ENCODE data around the gene CUX1. TPM values are rescaled to one million over a fixed set of nuclear protein-coding genes. Genes with fewer than 3 reads are reported as not detected.

The CUX1 gene
- total and polyA plus RNA-seq, 7 experiments from 2014 or later: 10.1 to 81.6 (median 42.5) TPM

DNA sequence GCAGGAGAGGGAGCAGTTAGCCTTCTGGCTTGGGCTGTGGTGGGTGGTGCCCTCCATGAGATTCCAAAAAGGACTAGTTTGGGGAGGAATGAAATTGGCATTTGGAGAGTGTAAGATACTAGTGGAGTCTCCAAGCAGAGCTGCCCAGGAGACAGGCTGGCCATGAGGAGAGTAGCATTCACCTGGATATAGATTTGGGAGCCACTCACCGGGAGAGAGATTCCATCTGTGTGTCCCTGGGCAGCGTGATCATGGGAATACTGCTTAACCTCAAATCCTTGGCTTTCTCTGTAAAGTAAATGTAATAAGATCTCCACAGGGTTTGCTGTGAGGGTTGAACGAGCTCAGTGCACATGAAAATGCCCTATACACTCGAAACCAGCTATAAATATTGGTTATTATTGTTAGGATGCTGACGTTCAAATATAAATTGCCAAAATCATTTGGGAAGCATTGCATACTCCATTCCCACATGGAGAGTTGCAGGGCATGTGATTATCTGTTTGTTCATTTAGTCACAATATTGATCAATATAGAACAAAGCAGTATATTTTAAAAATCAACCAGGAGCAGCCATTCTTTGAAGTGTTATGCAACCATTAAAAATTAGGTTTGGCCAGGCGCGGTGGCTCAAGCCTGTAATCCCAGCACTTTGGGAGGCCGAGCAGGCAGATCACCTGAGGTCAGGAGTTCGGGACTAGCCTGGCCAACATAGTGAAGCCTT is 143.7 kb downstream of the CUX1 start:
- H3K27ac Mint-ChIP-seq: no peak overlapping the region
- CTCF ChIA-PET: no interaction called here

DNA sequence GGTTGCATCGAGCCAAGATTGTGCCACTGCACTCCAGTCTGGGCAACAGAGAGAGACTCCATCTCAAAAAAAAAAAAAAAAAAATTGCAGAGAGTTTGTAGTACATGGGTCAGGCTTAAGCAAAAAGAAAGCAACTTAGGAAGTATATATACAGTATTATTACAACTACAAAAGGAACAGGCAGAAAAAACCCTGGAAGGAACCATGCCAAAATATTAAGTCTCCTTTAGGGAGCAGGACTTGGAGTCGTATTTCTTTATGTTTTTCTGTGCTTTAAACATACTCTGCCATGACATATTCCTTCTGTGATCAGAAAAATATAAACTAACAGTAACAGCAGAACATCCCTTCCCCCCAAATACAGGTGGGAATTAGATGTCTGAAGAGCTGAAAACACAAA is 144.4 kb downstream of the CUX1 start:
- Histone ChIP-seq H3K4me1 (ENCODE audit: control insufficient read depth in 2 of 2, insufficient read depth in 2 of 2, low read length in 2 of 2) (no peaks in the 10 kb centered on the region), H3K36me3 (ENCODE audit: control insufficient read depth in 2 of 3, insufficient read depth in 3 of 3, low read length in 3 of 3) (no peaks in the 10 kb centered on the region), H3K27ac (ENCODE audit: low read depth, low read length) (no peak overlapping the region), H3K4me3 (ENCODE audit: low read length) (no peak overlapping the region), H3K9me3 (ENCODE audit: control insufficient read depth in 2 of 3, low read length in 3 of 3) (no peaks in the 10 kb centered on the region), H3K27me3 (ENCODE audit: control insufficient read depth in 2 of 2, insufficient read depth in 2 of 2, low read length in 2 of 2) (no peaks in the 10 kb centered on the region)
- Mint-ChIP-seq H3K4me1 (peaks cover 4 to 19% (median 10%) of the 10 kb centered on the region in 7 donors), H3K27me3 (no peaks in the 10 kb centered on the region), H3K27ac (no peak overlapping the region), H3K4me3 (no peak overlapping the region), H3K36me3 (peaks cover 0 to 29% (median 7%) of the 10 kb centered on the region in 5 donors), H3K9me3 (peaks cover 0 to 2% (median 0%) of the 10 kb centered on the region in 11 donors)
- ChIA-PET CTCF (no interaction called here), POLR2A (no interaction called here)
- DNase-seq: no peak
- intact Hi-C loops (cut with micrococcal nuclease): no loop called here
- no peak for ATAC-seq

More for the DNA sequence above, 143.7 kb downstream of the CUX1 start:
- Mint-ChIP-seq H3K4me3 (no peak overlapping the region), H3K4me1 (peaks cover 4 to 17% (median 8%) of the 10 kb centered on the region in 7 donors), H3K36me3 (peaks cover 0 to 26% (median 3%) of the 10 kb centered on the region in 5 donors), H3K27me3 (no peaks in the 10 kb centered on the region), H3K9me3 (peaks cover 0 to 2% (median 0%) of the 10 kb centered on the region in 11 donors)
- POLR2A ChIA-PET: no interaction called here
- ATAC-seq: no peak
- Histone ChIP-seq H3K36me3 (ENCODE audit: control insufficient read depth in 2 of 3, insufficient read depth in 3 of 3, low read length in 3 of 3) (no peaks in the 10 kb centered on the region), H3K4me1 (ENCODE audit: control insufficient read depth in 2 of 2, insufficient read depth in 2 of 2, low read length in 2 of 2) (no peaks in the 10 kb centered on the region), H3K9me3 (ENCODE audit: control insufficient read depth in 2 of 3, low read length in 3 of 3) (no peaks in the 10 kb centered on the region), H3K4me3 (ENCODE audit: low read length) (no peak overlapping the region), H3K27ac (ENCODE audit: low read depth, low read length) (no peak overlapping the region), H3K27me3 (ENCODE audit: control insufficient read depth in 2 of 2, insufficient read depth in 2 of 2, low read length in 2 of 2) (no peaks in the 10 kb centered on the region)
- intact Hi-C loops (cut with micrococcal nuclease): no loop called here
- DNase-seq: no peak

DNA sequence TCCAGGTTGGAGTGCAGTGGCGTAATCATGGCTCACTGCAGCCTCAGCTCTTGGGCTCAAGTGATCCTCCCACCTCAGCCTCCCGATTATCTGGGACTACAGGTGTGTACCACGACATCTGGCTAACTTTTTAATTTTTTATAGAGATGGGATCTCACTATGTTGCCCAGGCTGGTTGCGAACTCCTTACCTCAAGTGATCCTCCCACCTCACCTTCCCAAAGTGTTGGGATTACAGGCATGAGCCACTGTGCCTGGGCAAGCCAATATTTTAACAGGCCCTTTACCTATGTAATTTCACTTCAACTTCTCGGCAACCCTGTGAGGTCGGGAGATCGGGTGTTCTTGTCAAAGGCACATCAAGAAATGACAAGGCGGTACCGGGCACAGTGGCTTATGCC is 146.3 kb downstream of the CUX1 start:
- H3K9me3 Mint-ChIP-seq: peaks cover 0 to 2% (median 0%) of the 10 kb centered on the region in 11 donors
- no peak overlapping the region for H3K4me3 Mint-ChIP-seq
- H3K36me3 ChIP-seq (ENCODE audit: control insufficient read depth in 2 of 3, insufficient read depth in 3 of 3, low read length in 3 of 3): no peaks in the 10 kb centered on the region
- H3K27ac Mint-ChIP-seq: no peak overlapping the region
- H3K9me3 ChIP-seq (ENCODE audit: control insufficient read depth in 2 of 3, low read length in 3 of 3): no peaks in the 10 kb centered on the region
- no peak overlapping the region for H3K27ac ChIP-seq (ENCODE audit: low read depth, low read length)
- no peak for ATAC-seq
- no peaks in the 10 kb centered on the region for H3K4me1 ChIP-seq (ENCODE audit: control insufficient read depth in 2 of 2, insufficient read depth in 2 of 2, low read length in 2 of 2)
- H3K27me3 Mint-ChIP-seq: no peaks in the 10 kb centered on the region
- ChIA-PET POLR2A (no interaction called here), CTCF (interaction anchor here (0.7 kb wide), 1 partner anchor 12 kb away, joined by 4 read pairs; no protein-coding TSS in a partner anchor)
- H3K36me3 Mint-ChIP-seq: peaks cover 0 to 30% (median 7%) of the 10 kb centered on the region in 5 donors
- H3K4me3 ChIP-seq (ENCODE audit: low read length): no peak overlapping the region
- no peaks in the 10 kb centered on the region for H3K27me3 ChIP-seq (ENCODE audit: control insufficient read depth in 2 of 2, insufficient read depth in 2 of 2, low read length in 2 of 2)
- DNase-seq: no peak
- H3K4me1 Mint-ChIP-seq: peaks cover 0 to 15% (median 5%) of the 10 kb centered on the region in 7 donors
- intact Hi-C loops (cut with micrococcal nuclease): no loop called here

DNA sequence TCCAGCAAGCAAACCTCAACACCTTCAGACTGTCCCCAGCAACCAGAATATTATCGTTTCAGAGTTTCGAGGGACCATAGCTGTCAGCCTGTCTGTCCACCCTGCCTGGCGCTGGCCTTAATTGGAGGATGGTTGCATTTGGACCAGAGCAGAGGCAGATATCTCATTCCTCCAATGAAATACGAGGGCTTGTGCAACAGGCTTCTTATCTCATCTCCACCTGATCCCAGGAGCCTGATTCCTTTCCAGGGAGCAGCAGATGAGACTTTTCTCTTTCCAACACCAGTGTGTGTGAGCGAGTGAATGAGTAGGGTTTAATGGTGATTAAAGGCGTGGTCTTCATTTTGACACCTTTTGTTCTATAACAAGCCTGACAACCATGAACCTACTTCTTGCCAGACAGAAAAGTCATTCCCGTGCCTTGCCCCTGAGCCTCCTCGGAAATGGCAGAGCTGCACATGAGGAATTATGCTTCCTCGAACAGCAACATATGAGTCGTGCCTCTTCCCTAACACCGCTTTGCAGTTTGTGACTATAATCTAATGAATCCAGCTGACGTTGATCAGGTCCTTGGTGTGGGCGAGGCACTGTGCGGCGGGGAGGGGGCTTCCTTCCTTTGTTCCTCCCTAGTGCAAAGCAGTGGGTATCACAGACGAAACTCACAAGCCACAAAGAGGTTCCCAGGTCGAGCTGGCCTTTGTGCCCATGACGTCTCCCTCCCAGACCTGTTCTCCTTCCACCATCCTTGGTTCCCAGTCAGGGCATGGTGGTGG is 147.4 kb downstream of the CUX1 start:
- Histone ChIP-seq H3K9me3 (ENCODE audit: control insufficient read depth in 2 of 3, low read length in 3 of 3) (no peaks in the 10 kb centered on the region), H3K36me3 (ENCODE audit: control insufficient read depth in 2 of 3, insufficient read depth in 3 of 3, low read length in 3 of 3) (no peaks in the 10 kb centered on the region), H3K27ac (ENCODE audit: low read depth, low read length) (no peak overlapping the region), H3K4me3 (ENCODE audit: low read length) (no peak overlapping the region), H3K27me3 (ENCODE audit: control insufficient read depth in 2 of 2, insufficient read depth in 2 of 2, low read length in 2 of 2) (no peaks in the 10 kb centered on the region), H3K4me1 (ENCODE audit: control insufficient read depth in 2 of 2, insufficient read depth in 2 of 2, low read length in 2 of 2) (no peaks in the 10 kb centered on the region)
- ChIA-PET CTCF (no interaction called here), POLR2A (no interaction called here)
- ATAC-seq (no peak), DNase-seq (no peak)
- Mint-ChIP-seq H3K27ac (no peak overlapping the region), H3K27me3 (no peaks in the 10 kb centered on the region), H3K4me1 (peaks cover 0 to 8% (median 5%) of the 10 kb centered on the region in 7 donors), H3K36me3 (peaks cover 0 to 24% (median 7%) of the 10 kb centered on the region in 5 donors), H3K9me3 (no peaks in the 10 kb centered on the region), H3K4me3 (no peak overlapping the region)
- intact Hi-C loops (cut with micrococcal nuclease): no loop called here

DNA sequence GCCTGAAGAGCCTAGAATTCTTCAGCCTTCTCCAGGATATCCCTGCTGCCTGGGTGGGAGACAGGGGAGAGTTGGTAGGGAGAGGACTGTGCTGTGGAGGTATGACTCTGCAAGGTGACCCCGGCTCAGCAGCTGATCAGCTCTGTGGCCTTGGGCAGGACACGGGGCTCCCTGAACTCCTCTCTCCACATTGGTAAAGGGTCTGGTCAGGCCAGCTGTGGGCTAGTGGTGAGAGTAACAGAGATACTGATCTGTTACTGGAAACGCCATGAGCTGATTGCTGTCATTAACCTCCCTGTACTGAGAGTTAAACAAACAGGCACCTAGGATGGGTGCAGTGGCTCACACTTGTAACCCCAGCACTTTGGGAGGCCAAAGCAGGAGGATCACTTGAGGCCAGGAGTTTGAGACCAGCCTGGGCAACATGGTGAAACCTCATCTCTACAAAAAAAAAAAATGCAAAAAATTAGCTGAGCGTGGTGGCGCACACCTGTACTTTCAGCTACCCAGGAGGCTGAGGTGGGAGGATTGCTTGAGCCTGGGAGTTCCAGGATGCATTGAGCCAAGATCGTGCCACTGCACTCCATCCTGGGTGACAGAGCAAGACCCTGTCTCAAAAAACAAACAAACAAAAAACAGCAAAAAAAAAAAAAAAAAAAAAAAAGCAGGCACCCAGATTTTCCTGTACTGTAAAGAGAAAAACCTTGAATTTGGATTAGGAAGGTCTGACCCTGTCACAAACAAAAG is 151.5 kb downstream of the CUX1 start:
- ChIA-PET CTCF (no interaction called here), POLR2A (no interaction called here)
- ATAC-seq (no peak), DNase-seq (no peak)
- Histone ChIP-seq H3K4me3 (ENCODE audit: low read length) (no peak overlapping the region), H3K9me3 (ENCODE audit: control insufficient read depth in 2 of 3, low read length in 3 of 3) (no peaks in the 10 kb centered on the region), H3K4me1 (ENCODE audit: control insufficient read depth in 2 of 2, insufficient read depth in 2 of 2, low read length in 2 of 2) (no peaks in the 10 kb centered on the region), H3K27ac (ENCODE audit: low read depth, low read length) (no peak overlapping the region), H3K36me3 (ENCODE audit: control insufficient read depth in 2 of 3, insufficient read depth in 3 of 3, low read length in 3 of 3) (peaks cover 0 to 3% (median 0%) of the 10 kb centered on the region in 3 experiments), H3K27me3 (ENCODE audit: control insufficient read depth in 2 of 2, insufficient read depth in 2 of 2, low read length in 2 of 2) (no peaks in the 10 kb centered on the region)
- peaks cover 0 to 52% (median 7%) of the 10 kb centered on the region in 5 donors for H3K36me3 Mint-ChIP-seq
- H3K27ac Mint-ChIP-seq: no peak overlapping the region
- H3K27me3 Mint-ChIP-seq: no peaks in the 10 kb centered on the region
- no peak overlapping the region for H3K4me3 Mint-ChIP-seq
- H3K9me3 Mint-ChIP-seq: peaks cover 0 to 1% (median 0%) of the 10 kb centered on the region in 11 donors
- peaks cover 0 to 8% (median 4%) of the 10 kb centered on the region in 7 donors for H3K4me1 Mint-ChIP-seq
- intact Hi-C loops (cut with micrococcal nuclease): no loop called here

DNA sequence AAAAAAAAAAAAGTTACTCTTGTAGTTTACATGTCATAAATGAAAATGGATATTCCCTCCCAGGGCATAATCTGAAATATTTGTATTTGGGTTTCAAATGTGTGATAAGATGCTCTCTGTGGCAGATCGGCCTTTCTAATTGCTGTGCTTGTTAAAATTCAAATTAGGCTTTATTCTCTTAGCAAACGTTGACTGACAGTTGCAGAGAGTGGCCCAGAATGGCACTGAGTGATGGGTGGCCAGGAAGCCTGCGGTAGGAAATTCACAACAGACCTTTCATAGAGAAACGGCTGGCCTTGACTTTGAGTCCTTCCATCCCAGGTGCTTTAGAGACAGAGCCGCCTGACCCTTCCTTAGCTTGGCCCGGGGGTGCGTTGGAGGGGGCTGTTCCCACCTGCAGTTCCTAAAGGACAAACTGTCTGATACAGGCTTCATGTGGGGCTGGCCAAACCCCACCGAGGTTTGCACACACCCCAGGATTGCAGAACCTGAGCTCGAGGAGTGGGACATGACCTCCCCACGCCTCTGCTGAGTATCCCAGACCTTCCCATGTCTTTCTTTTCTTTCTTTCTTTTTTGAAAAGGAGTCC is 152.7 kb downstream of the CUX1 start:
- ChIA-PET POLR2A (no interaction called here), CTCF (no interaction called here)
- DNase-seq (no peak), ATAC-seq (no peak)
- Histone ChIP-seq H3K36me3 (ENCODE audit: control insufficient read depth in 2 of 3, insufficient read depth in 3 of 3, low read length in 3 of 3) (peaks cover 0 to 3% (median 0%) of the 10 kb centered on the region in 3 experiments), H3K4me3 (ENCODE audit: low read length) (no peak overlapping the region), H3K27me3 (ENCODE audit: control insufficient read depth in 2 of 2, insufficient read depth in 2 of 2, low read length in 2 of 2) (no peaks in the 10 kb centered on the region), H3K27ac (ENCODE audit: low read depth, low read length) (no peak overlapping the region), H3K9me3 (ENCODE audit: control insufficient read depth in 2 of 3, low read length in 3 of 3) (no peaks in the 10 kb centered on the region), H3K4me1 (ENCODE audit: control insufficient read depth in 2 of 2, insufficient read depth in 2 of 2, low read length in 2 of 2) (no peaks in the 10 kb centered on the region)
- Mint-ChIP-seq H3K9me3 (peaks cover 0 to 1% (median 0%) of the 10 kb centered on the region in 11 donors), H3K36me3 (peaks cover 0 to 44% (median 7%) of the 10 kb centered on the region in 5 donors), H3K4me1 (peaks cover 0 to 8% (median 3%) of the 10 kb centered on the region in 7 donors), H3K27ac (no peak overlapping the region), H3K27me3 (no peaks in the 10 kb centered on the region), H3K4me3 (no peak overlapping the region)
- intact Hi-C loops (cut with micrococcal nuclease): no loop called here
